MM.1S (cell line): ENCODE data around the gene CLDN19.

ENCODE experiments used
- DNase-seq: peaks from one replicate; pipeline ENCODE4 v3.0.0-alpha.2; 2015
- H2AFZ ChIP-seq: fragments of 300-600 bp; sonication (generic); 2 replicates; pipeline ENCODE4 v1.6.0; 2016; ENCODE audit warnings: antibody characterized with exemption, low read length
- H3F3A ChIP-seq: fragments of 300-600 bp; sonication (generic); 2 replicates; pipeline ENCODE4 v1.6.1; 2016; ENCODE audit warnings: mild to moderate bottlenecking, antibody characterized with exemption, low read length, moderate library complexity, mixed read lengths; ENCODE audit not compliant: insufficient read depth
- H3K27ac ChIP-seq: fragments of 300-600 bp; sonication (generic); 2 replicates; pipeline ENCODE4 v1.5.1; 2016; ENCODE audit warnings: mild to moderate bottlenecking, low read length
- H3K27me3 ChIP-seq: fragments of 300-600 bp; sonication (generic); replicated peaks from 2 replicates; pipeline ENCODE4 v1.6.0; 2016; ENCODE audit warnings: low read length; ENCODE audit not compliant: insufficient read depth
- H3K36me3 ChIP-seq: fragments of 300-600 bp; sonication (generic); replicated peaks from 2 replicates; pipeline ENCODE4 v1.6.1; 2016; ENCODE audit warnings: mild to moderate bottlenecking, low read length, mixed read lengths; ENCODE audit not compliant: insufficient read depth
- H3K4me1 ChIP-seq: fragments of 300-600 bp; sonication (generic); 2 replicates; pipeline ENCODE4 v1.6.1; 2016; ENCODE audit warnings: low read length, mixed read lengths
- H3K4me2 ChIP-seq: fragments of 300-600 bp; sonication (generic); 2 replicates; pipeline ENCODE4 v1.6.0; 2016; ENCODE audit warnings: low read depth, low read length
- H3K4me3 ChIP-seq: fragments of 300-600 bp; sonication (generic); 2 replicates; pipeline ENCODE4 v1.5.1; 2016; ENCODE audit warnings: low read length, mixed read lengths
- H3K79me2 ChIP-seq: fragments of 300-600 bp; sonication (generic); 2 replicates; pipeline ENCODE4 v1.6.1; 2016; ENCODE audit warnings: mixed run types, low read length, mixed read lengths
- H3K9ac ChIP-seq: fragments of 300-600 bp; sonication (generic); 2 replicates; pipeline ENCODE4 v1.6.1; 2016; ENCODE audit warnings: low read length, mixed read lengths
- H3K9me2 ChIP-seq: fragments of 300-600 bp; sonication (generic); replicated peaks from 2 replicates; pipeline ENCODE4 v1.6.1; 2016; ENCODE audit warnings: mild to moderate bottlenecking, low read length, mixed read lengths; ENCODE audit not compliant: insufficient read depth
- H3K9me3 ChIP-seq: fragments of 300-600 bp; sonication (generic); replicated peaks from 2 replicates; pipeline ENCODE4 v1.6.1; 2016; ENCODE audit warnings: mild to moderate bottlenecking, low read length, mixed read lengths; ENCODE audit not compliant: insufficient read depth
- H4K20me1 ChIP-seq: fragments of 300-600 bp; sonication (generic); 2 replicates; pipeline ENCODE4 v1.6.1; 2016; ENCODE audit warnings: mild to moderate bottlenecking, low read length, moderate library complexity, mixed read lengths; ENCODE audit not compliant: insufficient read depth
- EZH2 ChIP-seq: fragments of 300-600 bp; sonication (generic); optimal IDR thresholded peaks from 2 replicates; pipeline ENCODE3; 2017; ENCODE audit warnings: low read depth, mild to moderate bottlenecking, antibody characterized with exemption, low read length, mixed read lengths
- EZH2phosphoT487 ChIP-seq: fragments of 300-600 bp; sonication (generic); IDR thresholded peaks from 2 replicates; pipeline ENCODE4 v1.6.1; 2018; ENCODE audit warnings: antibody characterized with exemption, low read length
- TF ChIP-seq, protein P1 (sequence below): fragments of 300-600 bp; sonication (generic); IDR thresholded peaks from 2 replicates; pipeline ENCODE4 v1.5.1; 2016; ENCODE audit warnings: antibody characterized with exemption, low read length, mixed read lengths

The CLDN19 gene

DNA sequence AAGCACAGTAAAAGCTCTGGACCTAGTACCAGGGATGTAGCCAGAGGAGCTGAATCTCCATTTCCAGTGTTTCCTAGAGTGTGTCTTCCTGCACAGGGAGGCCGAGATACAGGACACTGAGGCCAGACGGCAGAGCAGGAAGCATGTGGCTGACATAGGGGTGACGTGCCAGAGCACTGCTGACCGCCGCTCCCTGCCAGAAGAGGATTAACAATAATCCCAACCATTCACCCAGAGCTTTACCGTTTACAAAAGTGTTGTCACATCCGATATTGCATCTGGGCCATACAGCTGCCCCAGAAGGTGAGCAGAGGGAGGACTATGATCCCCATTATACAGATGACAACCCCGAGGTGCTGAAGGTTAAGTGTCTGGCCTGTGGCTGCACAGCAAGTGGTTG, 5.8 kb upstream of the CLDN19 start:
- Histone ChIP-seq H3K27me3 (no peaks in the 10 kb centered on the region), H3K4me1 (no peaks in the 10 kb centered on the region), H3K9ac (no peak overlapping the region), H3K36me3 (no peaks in the 10 kb centered on the region), H3K27ac (no peak overlapping the region), H3K4me3 (no peak overlapping the region), H3K4me2 (no peak overlapping the region), H4K20me1 (no peaks in the 10 kb centered on the region), H3K9me3 (no peaks in the 10 kb centered on the region), H3K79me2 (no peaks in the 10 kb centered on the region), H2AFZ (no peak overlapping the region), H3F3A (no peaks in the 10 kb centered on the region), H3K9me2 (no peaks in the 10 kb centered on the region)
- TF ChIP-seq EZH2 (no peak), EZH2phosphoT487 (no peak)
- TF ChIP-seq, protein P1, sequence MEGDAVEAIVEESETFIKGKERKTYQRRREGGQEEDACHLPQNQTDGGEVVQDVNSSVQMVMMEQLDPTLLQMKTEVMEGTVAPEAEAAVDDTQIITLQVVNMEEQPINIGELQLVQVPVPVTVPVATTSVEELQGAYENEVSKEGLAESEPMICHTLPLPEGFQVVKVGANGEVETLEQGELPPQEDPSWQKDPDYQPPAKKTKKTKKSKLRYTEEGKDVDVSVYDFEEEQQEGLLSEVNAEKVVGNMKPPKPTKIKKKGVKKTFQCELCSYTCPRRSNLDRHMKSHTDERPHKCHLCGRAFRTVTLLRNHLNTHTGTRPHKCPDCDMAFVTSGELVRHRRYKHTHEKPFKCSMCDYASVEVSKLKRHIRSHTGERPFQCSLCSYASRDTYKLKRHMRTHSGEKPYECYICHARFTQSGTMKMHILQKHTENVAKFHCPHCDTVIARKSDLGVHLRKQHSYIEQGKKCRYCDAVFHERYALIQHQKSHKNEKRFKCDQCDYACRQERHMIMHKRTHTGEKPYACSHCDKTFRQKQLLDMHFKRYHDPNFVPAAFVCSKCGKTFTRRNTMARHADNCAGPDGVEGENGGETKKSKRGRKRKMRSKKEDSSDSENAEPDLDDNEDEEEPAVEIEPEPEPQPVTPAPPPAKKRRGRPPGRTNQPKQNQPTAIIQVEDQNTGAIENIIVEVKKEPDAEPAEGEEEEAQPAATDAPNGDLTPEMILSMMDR = no peak
- no peak for DNase-seq

DNA sequence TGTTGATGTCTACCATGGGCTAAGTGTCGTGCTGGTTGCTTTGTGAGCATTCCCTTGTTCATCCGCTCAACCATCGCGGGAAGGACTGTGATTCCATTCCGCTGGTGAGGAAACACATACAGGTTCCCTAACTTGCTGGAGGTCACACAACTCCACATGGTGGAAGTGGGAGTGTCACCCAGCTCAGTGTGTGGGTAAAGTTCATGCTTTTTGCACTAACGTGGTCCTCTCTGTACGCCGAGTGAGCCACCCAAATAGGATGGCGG, 4.0 kb upstream of the CLDN19 start:
- no peak for DNase-seq
- Histone ChIP-seq H3K27ac (no peak overlapping the region), H2AFZ (no peak overlapping the region), H3K79me2 (no peaks in the 10 kb centered on the region), H3K4me1 (no peaks in the 10 kb centered on the region), H3K4me3 (no peak overlapping the region), H3K27me3 (no peaks in the 10 kb centered on the region), H3K9ac (no peak overlapping the region), H3K9me3 (no peaks in the 10 kb centered on the region), H3K4me2 (no peak overlapping the region), H3K9me2 (no peaks in the 10 kb centered on the region), H4K20me1 (no peaks in the 10 kb centered on the region), H3F3A (no peaks in the 10 kb centered on the region), H3K36me3 (no peaks in the 10 kb centered on the region)
- no peak for TF ChIP-seq EZH2
- TF ChIP-seq, protein P1 = no peak
- no peak for TF ChIP-seq EZH2phosphoT487

DNA sequence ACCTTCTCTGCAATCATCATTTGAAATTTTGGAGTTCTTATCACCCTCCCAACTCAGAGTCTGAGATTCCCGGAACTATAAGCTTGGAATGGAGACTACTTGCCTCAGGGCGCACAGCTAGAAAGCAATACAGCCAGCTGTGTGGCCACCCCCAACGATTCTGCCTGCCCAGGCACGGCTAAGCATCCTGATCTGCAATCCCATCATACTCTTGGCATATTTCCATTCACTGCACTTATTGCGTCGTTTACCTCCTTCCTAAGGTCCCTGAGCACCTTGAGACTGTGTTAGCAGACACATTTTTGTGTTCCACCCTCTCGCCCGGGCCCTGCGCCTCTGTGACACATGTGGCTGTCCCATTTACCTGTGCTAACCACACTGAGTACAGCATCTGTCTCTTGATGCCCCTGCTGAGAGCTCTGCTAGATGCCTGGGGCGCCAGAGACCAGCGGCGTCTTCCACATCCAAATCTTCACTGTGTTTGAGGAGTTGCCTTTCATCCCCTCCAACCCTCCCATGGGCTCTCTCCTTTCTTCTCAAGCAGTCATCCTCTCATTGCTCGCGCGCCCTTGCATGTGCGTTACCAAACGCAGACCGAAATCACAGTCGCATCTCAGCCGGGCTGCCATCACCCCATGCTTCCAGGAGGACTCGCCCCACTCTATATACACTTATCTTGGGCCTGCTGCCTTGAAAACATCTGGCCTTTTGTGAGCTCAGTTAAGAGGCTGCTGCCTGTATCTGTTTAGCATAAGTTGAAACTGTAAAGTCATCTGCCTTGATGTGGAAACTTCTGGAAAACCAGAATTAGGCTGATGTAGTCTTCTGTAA, 3.5 kb upstream of the CLDN19 start:
- Histone ChIP-seq H3K27ac (no peak overlapping the region), H3K9me3 (no peaks in the 10 kb centered on the region), H4K20me1 (no peaks in the 10 kb centered on the region), H3K79me2 (no peaks in the 10 kb centered on the region), H3K27me3 (no peaks in the 10 kb centered on the region), H3K4me1 (no peaks in the 10 kb centered on the region), H3K4me2 (no peak overlapping the region), H3F3A (no peaks in the 10 kb centered on the region), H3K9me2 (no peaks in the 10 kb centered on the region), H3K9ac (no peak overlapping the region), H2AFZ (no peak overlapping the region), H3K4me3 (no peak overlapping the region), H3K36me3 (no peaks in the 10 kb centered on the region)
- TF ChIP-seq, protein P1 = no peak
- TF ChIP-seq EZH2 (no peak), EZH2phosphoT487 (no peak)
- no peak for DNase-seq
